NCI-H1417 (cell line): ENCODE data around the gene ARHGAP23.
"Not testable (repeated sequence)": the region's sequence is repeated elsewhere in the genome, so short reads cannot be mapped to it uniquely, and the experiment has no call there.

ENCODE experiments used
- DNase-seq, 3 experiments: peaks; one replicate each; lab custom pipeline; 2025; lab: John Stamatoyannopoulos, UW

The ARHGAP23 gene

DNA sequence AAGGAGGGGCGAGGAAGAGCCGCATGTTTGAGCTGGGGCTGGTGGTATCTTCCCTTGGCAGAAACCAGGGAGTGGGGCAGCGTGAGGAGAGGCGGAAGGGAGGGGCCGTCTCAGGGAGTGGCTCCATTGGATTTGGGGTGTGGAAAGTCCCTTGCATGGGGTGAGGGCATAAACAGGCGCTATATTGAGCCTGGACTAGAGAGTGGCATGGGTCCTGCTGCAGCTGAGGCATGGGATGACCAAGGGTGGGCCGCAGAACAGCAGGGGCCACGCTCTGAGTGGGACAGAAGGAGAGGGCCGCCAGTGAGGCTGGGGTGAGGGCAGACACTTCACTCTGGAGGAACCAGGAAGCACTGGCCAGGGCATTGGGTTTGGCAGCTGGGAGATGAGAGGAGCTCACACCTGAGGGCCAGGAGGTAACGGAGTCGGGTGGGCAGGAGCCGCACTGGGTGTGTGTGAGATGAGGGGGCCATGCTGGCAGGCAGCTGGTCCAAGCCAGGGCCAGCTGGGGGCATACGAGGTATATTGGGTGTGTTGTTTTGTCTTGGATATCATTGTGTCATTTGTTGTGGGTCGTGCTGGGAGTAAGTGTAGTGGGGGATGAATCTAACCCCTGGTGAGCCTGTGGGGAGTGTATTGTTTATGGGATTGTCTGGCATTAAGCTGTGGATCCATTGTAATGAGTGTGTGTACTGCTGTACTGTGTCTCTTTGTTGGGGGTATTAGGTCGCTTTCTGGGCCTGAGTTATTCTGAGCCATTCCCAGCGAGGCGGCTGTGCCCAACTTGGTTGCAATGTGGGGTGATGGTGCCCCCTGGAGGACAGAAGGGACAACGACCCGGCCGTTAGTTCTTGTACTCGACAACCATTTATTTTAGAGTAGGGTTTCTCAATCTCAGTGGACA is 56.2 kb downstream of the ARHGAP23 start:
- DNase-seq: peak; percentile 65 to 82 (median 66)

DNA sequence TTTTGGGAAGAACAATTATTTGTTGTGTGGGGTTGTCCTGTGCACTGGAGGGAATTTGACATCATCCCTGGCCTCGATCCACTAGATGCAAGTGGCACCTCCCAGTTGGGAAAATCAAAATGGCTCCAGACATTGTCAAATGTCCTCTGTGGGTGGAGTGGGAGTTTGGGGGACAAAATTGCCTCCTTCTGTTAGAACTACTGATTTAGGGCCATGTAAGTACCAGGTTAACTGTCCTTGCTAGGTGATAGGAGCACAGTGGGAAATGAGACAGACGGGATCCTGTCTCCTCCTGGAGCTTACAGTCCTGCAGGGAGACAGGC is 56.8 kb downstream of the ARHGAP23 start:
- no peak for DNase-seq

DNA sequence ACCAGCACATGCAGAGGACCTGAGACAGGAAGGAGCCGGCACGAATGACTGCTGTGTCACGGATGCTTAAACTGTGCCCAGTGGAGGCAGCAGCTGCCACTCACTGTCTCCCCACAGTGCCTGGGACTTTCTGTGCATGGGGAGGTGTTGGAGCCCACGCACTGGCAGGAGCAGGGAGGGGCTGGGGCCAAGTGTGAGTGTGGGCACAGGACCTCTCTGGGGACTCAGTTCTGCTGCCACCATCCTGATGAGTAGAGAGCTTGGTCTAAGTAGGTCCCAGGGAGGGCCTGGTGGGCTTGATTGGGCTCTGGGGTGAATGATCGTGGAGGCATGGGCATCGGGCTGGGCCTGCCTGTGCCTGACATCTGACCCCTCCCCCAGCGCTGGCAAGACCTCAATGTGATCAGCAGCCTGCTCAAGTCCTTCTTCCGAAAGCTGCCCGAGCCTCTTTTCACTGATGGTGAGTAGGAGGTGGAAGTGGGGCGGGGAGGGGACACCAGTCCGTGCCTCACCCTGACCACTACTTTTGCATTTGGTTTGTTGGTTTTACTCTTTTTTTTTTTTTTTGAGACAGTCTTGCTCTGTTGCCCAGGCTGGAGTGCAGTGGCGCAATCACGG is 57.5 kb downstream of the ARHGAP23 start:
- DNase-seq: not testable (repeated sequence)

DNA sequence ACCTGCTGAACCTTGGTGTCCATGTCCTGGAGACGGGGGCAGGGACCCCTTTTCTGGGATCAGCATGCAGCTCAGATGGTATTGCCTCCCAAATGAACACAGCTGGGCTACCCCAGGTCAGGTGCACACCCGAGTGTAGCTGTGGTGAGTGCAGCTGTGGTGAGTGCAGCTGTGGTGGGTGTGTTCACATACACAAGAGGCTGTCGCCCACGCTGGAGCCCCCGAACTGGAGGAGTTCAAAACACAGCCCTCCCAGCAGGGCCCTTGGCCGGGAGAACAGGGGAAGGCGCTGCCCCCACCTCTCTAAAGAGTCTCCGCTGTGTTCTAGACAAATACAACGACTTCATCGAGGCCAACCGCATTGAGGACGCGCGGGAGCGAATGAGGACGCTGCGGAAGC is 61.5 kb downstream of the ARHGAP23 start:
- DNase-seq: not testable (repeated sequence)

DNA sequence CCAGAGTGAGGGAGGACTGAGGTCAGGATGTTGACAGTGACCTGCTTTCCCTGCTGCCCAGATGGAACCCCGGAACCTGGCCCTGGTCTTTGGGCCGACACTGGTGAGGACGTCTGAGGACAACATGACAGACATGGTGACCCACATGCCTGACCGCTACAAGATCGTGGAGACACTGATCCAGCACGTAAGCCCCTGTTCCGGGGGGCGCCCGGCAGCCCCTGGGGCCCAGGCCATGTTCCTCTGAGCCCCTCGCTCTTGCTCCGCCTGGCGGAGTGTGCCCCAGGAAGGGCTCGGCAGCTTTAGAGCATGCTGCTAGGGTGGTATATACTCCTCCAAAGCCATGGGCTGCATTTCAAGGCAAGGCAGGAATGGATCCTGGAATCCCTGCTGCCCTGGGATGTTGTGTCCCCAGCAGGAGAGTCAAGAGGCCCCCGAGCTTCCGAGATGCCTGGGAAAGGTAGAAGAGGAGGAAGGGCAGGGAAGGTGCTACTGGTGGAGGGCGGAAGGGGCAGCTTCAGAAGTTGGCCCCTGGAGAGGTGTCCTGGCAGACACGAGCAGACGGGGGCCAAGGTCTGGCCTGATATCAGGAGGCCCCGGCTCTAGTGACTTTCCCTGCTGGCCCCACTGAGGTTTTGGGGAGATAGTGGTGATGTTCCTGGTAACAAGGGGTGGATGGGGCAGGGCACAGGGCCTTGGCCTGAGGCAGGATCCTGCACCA is 63.2 kb downstream of the ARHGAP23 start:
- DNase-seq: not testable (repeated sequence)

DNA sequence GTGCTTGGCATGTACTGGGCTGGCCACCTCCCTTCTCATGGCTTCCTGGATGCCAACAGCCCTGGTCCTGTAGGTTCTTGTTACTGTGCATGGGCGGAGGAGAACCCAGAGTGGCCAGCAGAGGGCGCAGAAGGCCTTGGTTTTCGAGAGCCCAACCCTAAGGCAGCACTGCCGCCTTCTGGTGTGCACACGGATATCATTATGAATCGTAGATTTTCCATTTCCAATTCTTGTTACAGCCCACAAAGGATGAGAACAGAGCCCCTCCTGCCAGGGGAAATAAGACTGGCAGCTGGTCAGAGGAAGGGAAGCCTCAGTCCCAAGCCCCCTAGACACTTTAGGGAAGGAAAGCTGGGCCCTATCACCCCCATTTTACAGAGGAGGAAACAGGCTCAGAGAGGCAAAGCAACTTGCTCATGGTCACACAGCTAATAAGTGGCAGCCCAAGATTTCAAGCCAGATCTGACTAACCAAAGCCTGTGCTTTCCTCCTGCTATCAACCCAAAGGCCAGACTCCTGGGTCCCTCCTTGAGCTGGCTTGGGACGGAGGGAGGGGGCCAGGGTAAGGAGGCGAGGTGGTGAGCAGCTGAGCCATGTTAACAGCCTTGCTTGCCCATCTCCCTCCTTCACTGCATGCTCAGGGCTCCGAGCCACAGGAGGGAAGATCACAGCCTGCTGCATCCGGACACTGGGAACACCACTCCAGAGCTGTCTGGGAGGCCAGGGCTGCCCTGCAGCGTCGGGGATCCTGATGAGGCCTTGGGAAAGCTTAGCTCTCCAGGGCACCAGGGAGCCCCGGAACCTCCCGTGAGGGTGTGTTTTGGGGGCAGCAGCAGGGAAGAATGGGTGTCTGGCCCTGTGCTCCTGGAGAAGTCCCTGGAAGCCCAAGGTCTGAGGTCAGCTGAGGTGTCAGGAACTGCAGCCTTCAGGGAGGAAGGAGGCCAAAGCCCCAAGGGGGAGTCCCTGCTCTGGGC is 64.1 kb downstream of the ARHGAP23 start:
- DNase-seq: peak; percentile 73 to 91 (median 87)

DNA sequence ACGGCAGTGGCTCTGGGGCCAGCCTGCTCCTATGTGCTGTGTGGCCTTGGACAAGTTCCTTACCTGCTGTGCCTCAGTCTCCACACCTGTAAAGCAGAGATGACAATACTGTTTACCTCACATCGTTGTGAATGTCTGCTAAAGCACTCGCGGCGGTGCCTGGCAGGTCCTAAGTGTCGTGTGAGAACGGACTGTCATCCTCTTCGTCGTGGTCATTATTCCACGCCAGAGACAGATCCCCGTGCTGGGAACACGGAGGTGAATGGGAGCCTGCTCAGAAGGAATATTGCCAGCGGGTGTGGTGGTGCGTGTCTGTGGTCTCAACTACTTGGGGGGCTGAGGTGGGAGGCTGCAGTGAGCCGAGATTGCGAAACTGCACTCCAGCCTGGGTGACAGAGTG is 65.9 kb downstream of the ARHGAP23 start:
- not testable (repeated sequence) for DNase-seq

DNA sequence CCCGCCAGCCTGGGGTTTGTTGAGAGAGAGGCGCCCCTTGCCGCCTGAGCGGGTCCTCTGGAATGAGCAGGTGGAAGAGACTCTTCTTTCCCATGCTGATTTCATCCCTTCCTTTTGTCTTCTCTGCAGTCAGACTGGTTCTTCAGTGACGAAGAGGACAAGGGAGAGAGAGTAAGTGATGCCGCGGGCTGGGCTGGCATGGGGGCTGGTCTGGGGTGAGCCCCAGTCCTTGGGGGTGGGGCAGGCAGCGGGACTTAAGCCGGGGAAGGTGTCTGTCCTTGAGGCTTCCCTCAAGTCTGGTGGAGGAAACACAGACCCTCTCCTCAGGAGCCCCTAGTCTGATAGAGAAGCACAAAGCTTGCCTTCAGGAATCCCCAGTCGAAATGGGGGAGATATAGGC is 69.4 kb downstream of the ARHGAP23 start:
- DNase-seq: not testable (repeated sequence)

DNA sequence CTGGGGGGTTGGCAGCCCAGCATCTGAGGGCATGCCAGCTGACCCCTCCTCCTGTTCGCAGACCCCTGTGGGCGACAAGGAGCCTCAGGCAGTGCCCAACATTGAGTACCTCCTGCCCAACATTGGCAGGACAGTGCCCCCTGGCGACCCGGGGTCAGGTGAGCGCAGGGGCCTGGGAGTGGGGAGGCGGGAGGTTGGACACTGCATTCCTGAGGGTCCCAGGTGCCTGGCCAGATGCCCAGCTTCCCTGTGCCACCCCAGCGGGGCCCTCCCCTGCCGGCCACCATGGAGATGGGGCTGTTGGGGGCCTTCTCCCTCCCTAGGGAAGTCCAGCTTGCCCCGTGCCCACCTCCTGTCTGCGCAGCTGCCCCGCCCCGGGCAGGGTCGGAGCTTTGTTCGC is 70.1 kb downstream of the ARHGAP23 start:
- no peak for DNase-seq

DNA sequence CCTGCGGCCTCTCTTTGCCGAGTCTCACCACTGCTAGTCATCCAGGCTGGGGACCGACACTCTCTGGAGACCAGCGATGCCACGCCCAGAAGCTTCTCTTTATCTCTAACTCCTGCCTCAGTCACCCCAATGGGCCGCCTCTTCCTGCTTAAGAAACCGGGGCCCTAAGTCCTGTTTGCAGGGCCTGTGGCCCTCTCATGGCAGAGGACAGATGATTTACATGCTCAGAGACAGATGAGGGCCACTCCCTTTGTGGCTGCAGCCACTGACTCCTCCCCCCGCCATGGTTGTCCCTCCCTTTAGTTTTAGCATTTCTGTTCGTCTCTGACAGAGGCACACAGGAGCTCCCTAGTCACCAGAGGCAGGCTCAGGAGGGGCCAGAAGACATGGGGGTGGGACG is 71.0 kb downstream of the ARHGAP23 start:
- not testable (repeated sequence) for DNase-seq

DNA sequence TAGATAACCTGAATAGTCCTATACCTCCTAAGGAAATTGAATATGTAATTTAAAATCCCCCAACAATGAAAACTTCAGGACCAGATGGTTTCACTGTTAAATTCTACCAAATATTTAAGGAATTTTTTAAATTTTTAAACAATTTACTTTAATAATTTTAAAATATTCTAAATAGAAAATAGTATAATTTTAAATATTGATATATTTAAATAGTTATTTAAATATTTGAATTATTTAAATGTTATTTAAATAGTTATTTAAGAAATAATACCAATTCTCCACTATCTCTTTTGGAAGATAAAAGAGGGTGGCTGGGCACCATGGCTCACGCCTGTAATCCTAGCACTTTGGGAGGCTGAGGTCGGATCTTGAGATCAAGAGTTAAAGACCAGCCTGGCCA is 73.5 kb downstream of the ARHGAP23 start:
- DNase-seq: not testable (repeated sequence)

DNA sequence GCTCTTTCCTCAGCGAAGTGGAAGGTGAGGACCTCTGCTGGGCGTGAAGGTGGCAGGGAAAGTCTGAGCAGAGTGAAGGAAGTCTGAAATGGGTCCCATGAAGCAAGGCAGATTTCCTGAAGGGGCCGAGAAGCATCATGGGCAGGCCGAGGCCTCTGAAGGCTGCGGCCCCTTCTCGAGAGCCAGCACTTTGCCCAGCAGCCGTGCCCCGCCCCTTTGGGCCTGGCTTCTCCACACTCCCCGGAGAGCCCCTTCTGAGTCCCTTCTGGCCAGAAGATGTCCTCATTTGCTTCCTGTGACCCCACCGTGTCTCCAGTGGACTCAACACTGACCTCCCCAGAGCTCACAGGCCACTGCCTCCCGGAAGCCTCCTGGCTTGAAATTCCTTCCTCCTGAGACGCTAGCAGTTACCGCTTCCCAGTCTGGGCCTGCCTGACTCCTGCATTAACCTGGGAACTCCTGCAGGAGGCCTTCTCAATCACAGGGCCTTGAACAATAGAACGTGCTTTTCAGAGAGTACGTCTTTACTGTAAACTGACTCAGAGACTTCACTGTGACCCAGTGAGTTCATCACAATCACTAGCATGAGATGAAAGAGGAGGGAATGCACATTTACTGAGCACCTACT is 75.1 kb downstream of the ARHGAP23 start:
- not testable (repeated sequence) for DNase-seq

DNA sequence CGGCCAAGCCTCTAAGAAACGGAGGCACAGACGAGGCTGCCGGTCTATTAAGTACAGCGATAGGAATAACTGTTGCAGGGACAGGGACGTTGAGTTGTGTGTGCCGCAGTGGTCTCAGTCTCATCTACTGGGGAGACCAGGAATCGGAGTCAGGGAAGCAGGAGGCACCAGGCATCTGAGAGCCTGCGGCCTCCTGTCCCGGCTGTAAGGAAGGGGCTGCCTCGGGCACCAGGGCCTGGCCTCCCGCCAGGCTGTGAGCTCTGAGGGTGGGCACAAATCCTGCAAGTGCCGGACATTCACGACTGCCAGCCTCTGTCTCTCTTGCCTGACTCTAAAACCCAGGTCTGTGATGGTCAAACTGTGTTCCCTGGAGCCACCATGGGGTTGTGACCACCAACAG is 76.0 kb downstream of the ARHGAP23 start:
- no peak for DNase-seq

DNA sequence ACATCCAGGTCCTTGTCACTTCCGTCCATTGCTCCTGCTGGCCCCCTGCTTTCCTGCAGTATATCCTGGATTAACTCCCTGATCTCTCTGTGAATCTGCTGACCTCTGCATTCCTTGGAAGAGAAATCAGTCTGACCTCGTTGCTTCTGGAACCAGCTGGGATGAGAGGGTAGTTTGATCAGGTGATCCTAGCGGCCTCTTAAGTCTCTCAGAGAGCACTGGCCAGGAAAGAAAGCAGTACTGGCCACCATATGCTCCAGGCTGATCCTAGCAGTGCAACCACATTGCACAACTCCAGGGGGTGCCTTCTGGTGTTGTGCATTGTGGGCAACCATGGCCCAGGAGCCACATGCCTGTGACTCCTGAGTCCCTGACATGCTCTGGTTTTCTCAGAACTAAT is 79.2 kb downstream of the ARHGAP23 start:
- DNase-seq: no peak

DNA sequence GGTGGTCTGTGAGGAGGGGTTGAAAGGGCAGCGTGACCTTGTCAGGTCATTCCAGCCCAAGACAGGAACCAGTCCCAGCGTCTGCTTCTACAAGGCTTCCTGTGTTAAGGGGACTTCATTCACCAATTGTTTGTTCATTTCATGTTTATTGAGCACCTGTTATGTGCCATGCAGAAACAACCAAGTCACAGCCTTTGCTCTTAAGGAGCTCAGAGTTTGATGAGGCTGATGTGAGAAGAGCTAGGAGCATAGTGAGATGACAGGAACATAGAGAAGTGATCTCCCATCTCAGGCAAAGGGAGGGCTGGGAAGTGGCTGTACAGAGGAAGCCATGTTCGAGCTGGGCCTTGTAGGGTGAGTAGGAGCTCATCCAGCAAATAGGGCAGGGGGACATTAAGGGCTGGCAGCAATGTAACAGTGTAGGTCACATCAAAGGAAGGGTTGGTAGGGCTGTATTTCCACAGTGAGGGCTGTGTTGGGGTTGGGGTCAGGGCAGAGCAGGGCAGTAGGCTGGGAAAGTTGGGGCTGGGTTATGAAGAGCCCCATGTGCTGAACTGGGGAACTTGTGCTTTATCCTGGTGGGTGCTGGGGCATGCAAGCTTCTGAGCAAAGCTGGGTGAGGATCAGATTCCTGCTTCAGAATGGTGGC is 79.8 kb downstream of the ARHGAP23 start:
- no peak for DNase-seq

DNA sequence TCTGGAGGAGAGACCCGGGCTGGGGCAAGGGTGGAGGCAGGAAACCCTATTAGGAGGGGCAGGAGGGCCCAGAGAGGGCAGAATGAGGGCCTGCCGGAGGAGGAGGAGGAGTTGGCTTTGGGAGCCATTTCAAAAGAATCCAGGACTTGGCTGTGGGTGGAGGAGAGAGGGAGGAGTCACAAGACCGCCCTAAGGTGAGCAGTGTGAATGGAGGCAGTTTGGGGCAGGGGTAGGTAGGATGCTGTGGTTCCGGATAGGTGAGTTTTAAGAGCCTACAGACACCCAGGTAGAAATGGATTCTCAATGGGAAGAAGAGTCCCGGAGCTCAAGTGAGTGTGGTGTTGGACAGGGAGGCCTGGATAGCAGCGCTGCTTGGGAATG is 80.3 kb downstream of the ARHGAP23 start:
- no peak for DNase-seq

DNA sequence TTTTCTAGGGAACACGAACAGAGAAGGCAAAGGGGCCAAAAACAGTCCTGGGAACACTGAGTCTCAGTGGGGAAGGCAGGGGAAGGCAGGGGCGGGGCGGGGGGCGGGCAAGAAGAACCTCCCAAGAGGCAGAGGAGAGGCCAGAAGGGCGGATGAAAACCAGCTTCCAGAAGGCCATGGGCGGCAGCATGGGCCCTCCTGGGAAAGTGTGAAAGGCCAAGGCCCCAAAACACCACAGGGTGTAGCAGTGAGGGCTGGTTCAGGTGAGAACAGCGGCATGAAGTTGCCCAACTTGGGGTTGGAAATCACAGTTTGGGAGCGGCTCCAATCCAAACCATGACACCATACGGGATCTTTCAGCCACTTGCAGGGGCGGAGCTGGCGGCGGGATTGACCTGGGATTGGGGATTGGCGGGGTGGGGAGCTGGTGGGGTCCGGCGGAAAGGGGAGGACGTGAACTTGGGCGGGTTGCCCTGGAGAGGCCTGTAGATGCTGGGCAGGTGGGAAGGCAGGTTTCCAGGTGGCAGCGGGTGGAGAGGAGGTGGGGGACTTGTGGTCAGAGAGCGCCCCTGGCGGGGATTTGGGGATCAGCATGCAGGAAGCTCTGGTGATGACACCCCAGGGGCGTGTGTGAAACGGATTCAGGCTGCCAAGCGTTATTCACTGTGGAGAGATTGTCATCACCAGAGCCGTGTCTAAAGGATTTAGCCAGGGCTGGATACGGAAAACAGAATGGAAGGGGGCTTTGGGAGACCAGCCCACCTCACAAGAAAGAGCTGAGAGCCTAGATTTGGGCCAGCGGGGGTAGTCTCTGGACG is 80.9 kb downstream of the ARHGAP23 start:
- no peak for DNase-seq

DNA sequence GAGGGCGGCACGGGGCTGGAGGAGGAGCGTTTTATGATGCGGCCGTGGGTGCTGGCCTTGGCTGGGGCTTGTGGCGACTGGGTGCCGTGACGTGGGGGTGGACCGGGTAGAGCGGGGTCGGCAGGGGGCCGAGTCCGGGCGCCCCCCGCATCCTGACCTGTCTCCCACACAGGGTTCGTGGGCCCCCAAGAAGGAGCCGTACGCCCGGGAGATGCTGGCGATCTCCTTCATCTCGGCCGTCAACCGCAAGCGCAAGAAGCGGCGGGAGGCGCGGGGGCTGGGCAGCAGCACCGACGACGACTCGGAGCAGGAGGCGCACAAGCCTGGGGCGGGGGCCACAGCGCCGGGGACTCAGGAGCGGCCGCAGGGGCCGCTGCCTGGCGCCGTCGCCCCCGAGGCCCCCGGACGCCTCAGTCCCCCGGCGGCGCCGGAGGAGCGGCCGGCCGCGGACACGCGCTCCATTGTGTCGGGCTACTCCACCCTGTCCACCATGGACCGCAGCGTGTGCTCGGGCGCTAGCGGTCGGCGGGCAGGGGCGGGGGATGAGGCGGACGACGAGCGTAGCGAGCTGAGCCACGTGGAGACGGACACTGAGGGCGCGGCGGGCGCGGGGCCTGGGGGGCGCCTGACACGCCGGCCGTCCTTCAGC is 81.6 kb downstream of the ARHGAP23 start:
- no peak for DNase-seq

DNA sequence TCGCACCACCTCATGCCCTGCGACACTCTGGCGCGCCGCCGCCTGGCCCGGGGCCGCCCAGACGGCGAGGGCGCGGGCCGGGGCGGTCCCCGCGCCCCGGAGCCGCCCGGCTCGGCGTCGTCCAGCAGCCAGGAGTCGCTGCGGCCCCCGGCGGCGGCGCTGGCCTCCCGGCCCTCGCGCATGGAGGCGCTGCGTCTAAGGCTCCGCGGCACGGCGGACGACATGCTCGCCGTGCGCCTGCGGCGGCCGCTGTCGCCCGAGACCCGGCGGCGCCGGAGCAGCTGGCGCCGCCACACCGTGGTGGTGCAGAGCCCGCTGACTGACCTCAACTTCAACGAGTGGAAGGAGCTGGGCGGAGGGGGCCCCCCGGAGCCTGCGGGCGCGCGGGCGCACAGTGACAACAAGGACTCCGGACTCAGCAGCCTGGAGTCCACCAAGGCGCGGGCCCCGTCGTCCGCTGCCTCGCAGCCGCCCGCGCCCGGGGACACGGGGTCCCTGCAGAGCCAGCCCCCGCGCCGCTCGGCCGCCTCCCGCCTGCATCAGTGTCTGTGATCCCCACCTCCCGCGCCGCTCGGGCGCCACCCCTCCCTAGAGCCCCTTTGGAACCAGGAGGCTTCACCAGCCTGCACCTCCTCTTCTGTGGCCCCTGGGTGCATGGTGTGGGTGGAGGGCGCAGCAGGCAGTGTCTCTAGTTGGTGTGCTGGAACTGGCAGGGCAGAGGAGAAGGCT is 82.3 kb downstream of the ARHGAP23 start:
- no peak for DNase-seq
